Peyer's patch (tissue), 4 donors: ENCODE data around the gene LCK. TPM values are rescaled to one million over a fixed set of nuclear protein-coding genes. Genes with fewer than 3 reads are reported as not detected.
"Not testable (repeated sequence)": the region's sequence is repeated elsewhere in the genome, so short reads cannot be mapped to it uniquely, and the experiment has no call there.

ENCODE experiments used
- DNase-seq, 3 donors: peaks; one replicate each; pipeline ENCODE4 v3.0.0-alpha.2; 2017 to 2019
- H3K27ac ChIP-seq, 4 donors: fragments of 200-600 bp; sonication (generic); one replicate each; pipeline ENCODE4 v1.5.1; 2016 to 2019
- H3K27me3 ChIP-seq, 2 donors: fragments of 200-600 bp; sonication (generic); one replicate each; pipeline ENCODE4 v1.5.1; 2019
- H3K36me3 ChIP-seq, 3 donors: fragments of 200-600 bp; sonication (generic); one replicate each; pipeline ENCODE4 v1.5.1; 2016 to 2019
- H3K4me1 ChIP-seq, 4 donors: fragments of 200-600 bp; sonication (generic); one replicate each; pipeline ENCODE4 v1.5.1; 2016 to 2019
- H3K4me3 ChIP-seq, 4 donors: fragments of 200-600 bp; sonication (generic); 1 replicate in 3 of 4; 2 replicates in 1 of 4; pipeline ENCODE4 v1.5.1; 2016 to 2019; ENCODE audit warnings: mild to moderate bottlenecking in 1 of 4
- H3K9me3 ChIP-seq, 4 donors: fragments of 200-600 bp; sonication (generic); one replicate each; pipeline ENCODE4 v1.5.1; 2016 to 2019; ENCODE audit warnings: mild to moderate bottlenecking in 1 of 4
- CTCF ChIP-seq, 6 experiments: fragments of 450-650 bp in 4 of 6; fragments of 200-600 bp in 2 of 6; sonication (generic) in 1 of 6; IDR thresholded peaks; one replicate each; pipeline ENCODE4 v1.5.1; 2017 to 2019; ENCODE audit warnings: antibody characterized with exemption in 6 of 6, mild to moderate bottlenecking in 3 of 6, moderate library complexity in 1 of 6
- POLR2A ChIP-seq, 2 donors: fragments of 450-650 bp; IDR thresholded peaks; one replicate each; pipeline ENCODE4 v1.5.1; 2017; ENCODE audit warnings: antibody characterized with exemption in 2 of 2, mild to moderate bottlenecking in 2 of 2, moderate library complexity in 2 of 2
- total RNA-seq, 4 donors: library from RNA; depleted of rRNA; stranded (reverse); fragments of >200 nt; gene quantifications; one replicate each; pipeline ENCODE4 v1.1.0, GENCODE V29; 2016

The LCK gene
- total RNA-seq, 4 donors from 2014 or later, result 8.6 to 59.4 (median 12.4) TPM

GRCh38 chr1:32274646-32275340, 23.7 kb downstream of the LCK start:
- Histone ChIP-seq H3K27ac (peak overlapping the region in 1 of 4 donors; percentile 63), H3K4me1 (peaks cover 0 to 8% (median 8%) of the 10 kb centered on the region in 4 donors), H3K27me3 (no peaks in the 10 kb centered on the region), H3K36me3 (no peaks in the 10 kb centered on the region), H3K4me3 (no peak overlapping the region), H3K9me3 (no peaks in the 10 kb centered on the region)
- no peak for DNase-seq
- no peak for TF ChIP-seq POLR2A (IDR thresholded peaks at IDR 0.05)
- no peak for TF ChIP-seq CTCF (IDR thresholded peaks at IDR 0.05)

GRCh38 chr1:32275424-32275823, 24.4 kb downstream of the LCK start:
- no peak overlapping the region for H3K27ac ChIP-seq
- peak overlapping the region in 1 of 4 donors; percentile 29 for H3K4me3 ChIP-seq

GRCh38 chr1:32276032-32276782, 25.1 kb downstream of the LCK start:
- no peak overlapping the region for H3K27ac ChIP-seq
- DNase-seq, result no peak
- H3K36me3 ChIP-seq, result no peaks in the 10 kb centered on the region
- no peaks in the 10 kb centered on the region for H3K27me3 ChIP-seq
- TF ChIP-seq POLR2A (IDR thresholded peaks at IDR 0.05) (no peak), CTCF (IDR thresholded peaks at IDR 0.05) (no peak)
- H3K4me3 ChIP-seq, result no peak overlapping the region
- H3K4me1 ChIP-seq, result peaks cover 0 to 8% (median 8%) of the 10 kb centered on the region in 4 donors
- no peaks in the 10 kb centered on the region for H3K9me3 ChIP-seq

More at GRCh38 chr1:32275424-32275823, 24.4 kb downstream of the LCK start:
- Histone ChIP-seq H3K4me1 (peaks cover 0 to 8% (median 8%) of the 10 kb centered on the region in 4 donors), H3K9me3 (no peaks in the 10 kb centered on the region), H3K27me3 (no peaks in the 10 kb centered on the region), H3K36me3 (no peaks in the 10 kb centered on the region)
- no peak for DNase-seq
- TF ChIP-seq POLR2A (IDR thresholded peaks at IDR 0.05) (no peak), CTCF (IDR thresholded peaks at IDR 0.05) (no peak)

- not testable (repeated sequence) for H3K4me1 ChIP-seq, H3K27me3 ChIP-seq, DNase-seq, H3K4me3 ChIP-seq, H3K9me3 ChIP-seq, H3K27ac ChIP-seq, H3K36me3 ChIP-seq
These were observed 33.7 kb downstream of the LCK start for GRCh38 chr1:32284777-32285176.

GRCh38 chr1:32285658-32286057, 34.6 kb downstream of the LCK start:
- H3K27ac ChIP-seq, result no peak overlapping the region
- no peaks in the 10 kb centered on the region for H3K9me3 ChIP-seq
- H3K4me1 ChIP-seq, result no peaks in the 10 kb centered on the region
- no peak for DNase-seq
- no peak overlapping the region for H3K4me3 ChIP-seq
- no peak for TF ChIP-seq POLR2A (IDR thresholded peaks at IDR 0.05)
- no peak for TF ChIP-seq CTCF (IDR thresholded peaks at IDR 0.05)
- no peaks in the 10 kb centered on the region for H3K36me3 ChIP-seq
- no peaks in the 10 kb centered on the region for H3K27me3 ChIP-seq

GRCh38 chr1:32286763-32287162, 35.7 kb downstream of the LCK start:
- no peaks in the 10 kb centered on the region for H3K27me3 ChIP-seq
- peaks cover 0 to 7% (median 0%) of the 10 kb centered on the region in 4 donors for H3K4me1 ChIP-seq
- H3K27ac ChIP-seq, result no peak overlapping the region
- H3K36me3 ChIP-seq, result no peaks in the 10 kb centered on the region
- DNase-seq, result no peak
- no peaks in the 10 kb centered on the region for H3K9me3 ChIP-seq
- no peak overlapping the region for H3K4me3 ChIP-seq
- TF ChIP-seq POLR2A (IDR thresholded peaks at IDR 0.05), result no peak
- TF ChIP-seq CTCF (IDR thresholded peaks at IDR 0.05), result no peak
